Measurements from ENCODE around the gene CABLES1. TPM values are rescaled to one million over a fixed set of nuclear protein-coding genes. Genes with fewer than 3 reads are reported as not detected.
"Not testable (repeated sequence)": the region's sequence is repeated elsewhere in the genome, so short reads cannot be mapped to it uniquely, and the experiment has no call there.

CABLES1 gene
- total RNA-seq, 1 experiment from 2014 or later = 5.1 TPM

DNA sequence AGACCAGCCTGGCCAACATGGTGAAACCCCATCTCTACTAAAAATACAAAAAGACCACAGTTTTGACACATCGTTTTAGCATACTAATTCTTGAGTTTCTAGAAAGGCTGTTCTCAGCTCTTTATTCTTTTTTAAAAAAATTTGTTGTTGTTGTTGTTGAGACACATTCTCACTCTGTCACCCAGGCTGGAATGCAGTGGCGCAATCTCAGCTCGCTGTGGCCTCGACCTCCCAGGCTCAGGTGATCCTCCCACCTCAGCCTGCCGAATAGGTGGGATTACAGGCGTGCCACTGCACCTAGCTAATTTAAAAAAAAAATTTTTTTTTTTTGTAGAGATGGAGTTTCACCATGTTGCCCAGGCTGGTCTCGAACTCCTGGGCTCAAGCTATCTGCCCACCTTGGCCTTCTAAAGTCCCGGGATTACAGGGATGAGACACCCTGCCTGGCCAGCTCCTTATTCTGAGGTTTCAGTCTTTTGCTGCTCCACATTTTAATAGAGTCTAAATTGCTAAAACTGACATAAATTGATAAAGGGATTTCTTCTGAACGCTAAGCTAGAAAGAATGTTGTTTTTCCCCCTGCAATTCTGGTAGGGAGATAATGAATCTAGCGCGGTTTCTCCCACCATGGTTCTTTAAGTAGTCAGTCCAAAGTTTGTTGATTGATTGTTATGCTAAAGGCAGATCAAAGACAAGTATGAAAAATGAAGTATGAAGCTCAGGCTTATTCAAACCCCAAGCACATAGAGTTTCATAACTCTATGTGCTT is 32.6 kb upstream of the CABLES1 start:
- Histone ChIP-seq H3K4me3 (no peak overlapping the region), H3K27me3 (replicated peaks) (no peaks in the 10 kb centered on the region), H3K36me3 (no peaks in the 10 kb centered on the region), H3K4me1 (replicated peaks) (peaks cover 26% of the 10 kb centered on the region), H3K9me3 (replicated peaks) (no peaks in the 10 kb centered on the region), H3K27ac (no peak overlapping the region)
- no peak for DNase-seq (ENCODE audit: low read depth in 1 of 2, low spot score in 2 of 2)

DNA sequence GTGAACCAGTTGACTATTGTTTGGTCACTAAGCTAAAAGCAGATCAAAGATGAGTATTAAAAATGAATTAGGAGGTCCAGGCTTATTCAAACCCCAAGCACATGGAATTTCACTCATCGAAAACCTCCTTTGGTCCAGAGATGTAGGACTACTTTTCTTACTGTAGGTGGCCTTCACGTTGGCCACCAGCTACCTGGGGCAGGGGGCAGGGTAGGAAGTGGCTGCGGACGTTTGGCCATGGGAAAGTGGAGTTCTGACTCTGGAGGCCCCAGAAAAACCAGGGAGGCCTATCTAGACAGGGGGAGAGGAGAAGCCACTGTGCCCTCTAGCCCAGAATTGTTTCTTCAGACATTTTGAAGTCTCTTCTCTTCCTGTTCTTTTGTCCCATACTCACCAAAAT is 31.8 kb upstream of the CABLES1 start:
- no peak for DNase-seq (ENCODE audit: low read depth in 1 of 2, low spot score in 2 of 2)
- Histone ChIP-seq H3K36me3 (no peaks in the 10 kb centered on the region), H3K4me1 (replicated peaks) (peaks cover 30% of the 10 kb centered on the region), H3K4me3 (no peak overlapping the region), H3K27ac (no peak overlapping the region), H3K27me3 (replicated peaks) (no peaks in the 10 kb centered on the region), H3K9me3 (replicated peaks) (no peaks in the 10 kb centered on the region)

DNA sequence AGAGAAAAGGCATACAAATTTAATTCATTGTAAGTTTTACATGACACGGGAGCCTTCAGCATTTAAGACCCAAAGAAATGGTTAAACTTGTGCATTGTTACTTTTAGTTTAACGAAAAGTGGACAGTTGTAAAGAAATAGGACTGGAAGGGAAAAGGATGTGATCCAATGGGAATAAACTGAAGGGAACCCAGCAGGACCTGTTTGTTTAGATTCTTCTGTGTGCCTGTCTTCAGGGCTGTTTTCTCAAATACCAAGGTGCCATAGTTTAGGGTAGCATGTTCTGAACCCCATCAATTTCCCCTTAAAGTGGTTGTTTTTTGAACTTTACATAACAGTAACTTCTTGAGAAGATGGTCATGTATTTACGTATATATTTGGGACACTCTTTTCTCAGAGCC is 30.3 kb upstream of the CABLES1 start:
- H3K4me3 ChIP-seq = no peak overlapping the region
- no peaks in the 10 kb centered on the region for H3K27me3 ChIP-seq (replicated peaks)
- no peak for DNase-seq (ENCODE audit: low read depth in 1 of 2, low spot score in 2 of 2)
- no peaks in the 10 kb centered on the region for H3K9me3 ChIP-seq (replicated peaks)
- H3K4me1 ChIP-seq (replicated peaks) = peaks cover 35% of the 10 kb centered on the region
- H3K27ac ChIP-seq = no peak overlapping the region
- H3K36me3 ChIP-seq = no peaks in the 10 kb centered on the region

DNA sequence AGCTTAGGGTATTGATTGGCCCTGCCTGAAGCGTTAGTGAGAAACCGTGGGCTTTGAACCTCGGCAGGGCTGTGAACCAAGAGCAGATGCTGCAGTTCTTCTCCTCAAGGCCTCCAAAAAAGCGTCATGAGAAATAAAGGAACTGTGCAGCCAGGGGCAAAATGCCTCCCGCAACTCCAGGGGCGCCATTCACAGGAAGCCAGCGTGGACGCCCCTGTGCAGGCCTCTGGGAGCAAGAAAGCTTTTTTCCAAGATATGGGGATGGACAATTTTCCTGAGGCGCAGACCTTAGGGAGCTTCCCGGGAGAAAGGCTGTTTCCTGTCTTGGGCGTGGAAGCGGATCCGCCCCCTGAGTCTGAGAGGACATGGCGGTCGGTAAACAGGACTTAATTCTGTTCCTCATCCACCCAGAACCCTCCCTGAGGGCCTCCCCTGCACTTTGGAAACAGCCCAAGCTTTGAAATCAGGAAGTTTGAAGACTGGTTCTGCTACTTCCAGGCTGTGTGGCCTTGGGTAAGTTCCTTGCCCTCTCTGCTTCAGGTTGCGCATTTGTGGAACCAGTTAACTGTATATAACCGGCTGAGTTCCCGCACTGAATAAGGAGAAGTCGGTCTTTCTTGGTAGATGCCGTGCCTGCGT is 29.6 kb upstream of the CABLES1 start:
- no peak for DNase-seq (ENCODE audit: low read depth in 1 of 2, low spot score in 2 of 2)
- Histone ChIP-seq H3K27ac (peak overlapping the region; percentile 99), H3K4me3 (no peak overlapping the region), H3K9me3 (replicated peaks) (no peaks in the 10 kb centered on the region), H3K36me3 (no peaks in the 10 kb centered on the region), H3K27me3 (replicated peaks) (no peaks in the 10 kb centered on the region), H3K4me1 (replicated peaks) (peaks cover 35% of the 10 kb centered on the region)

DNA sequence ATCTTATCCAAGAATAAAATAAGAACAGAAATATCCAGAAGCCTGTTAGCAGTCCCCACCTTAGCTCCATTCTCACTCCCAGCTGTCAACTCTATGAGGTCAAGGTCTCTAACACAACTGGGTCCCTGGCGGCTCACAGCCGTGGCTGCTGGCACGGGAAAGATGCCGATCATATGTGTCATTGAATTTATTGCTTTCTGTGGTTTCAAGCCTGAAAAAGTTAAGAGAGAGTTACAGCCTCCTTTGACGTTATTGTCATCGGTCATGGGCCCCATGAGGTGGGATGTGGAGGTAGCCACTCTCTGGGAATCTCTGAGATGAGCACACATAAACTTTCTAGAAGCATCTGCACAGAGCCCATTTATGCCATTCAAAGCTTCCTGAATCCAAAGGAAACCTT is 28.7 kb upstream of the CABLES1 start:
- no peak overlapping the region for H3K4me3 ChIP-seq
- no peaks in the 10 kb centered on the region for H3K9me3 ChIP-seq (replicated peaks)
- peaks cover 35% of the 10 kb centered on the region for H3K4me1 ChIP-seq (replicated peaks)
- peak overlapping the region; percentile 99 for H3K27ac ChIP-seq
- no peaks in the 10 kb centered on the region for H3K36me3 ChIP-seq
- DNase-seq (ENCODE audit: low read depth in 1 of 2, low spot score in 2 of 2) = peak; percentile 90 to 98
- no peaks in the 10 kb centered on the region for H3K27me3 ChIP-seq (replicated peaks)

DNA sequence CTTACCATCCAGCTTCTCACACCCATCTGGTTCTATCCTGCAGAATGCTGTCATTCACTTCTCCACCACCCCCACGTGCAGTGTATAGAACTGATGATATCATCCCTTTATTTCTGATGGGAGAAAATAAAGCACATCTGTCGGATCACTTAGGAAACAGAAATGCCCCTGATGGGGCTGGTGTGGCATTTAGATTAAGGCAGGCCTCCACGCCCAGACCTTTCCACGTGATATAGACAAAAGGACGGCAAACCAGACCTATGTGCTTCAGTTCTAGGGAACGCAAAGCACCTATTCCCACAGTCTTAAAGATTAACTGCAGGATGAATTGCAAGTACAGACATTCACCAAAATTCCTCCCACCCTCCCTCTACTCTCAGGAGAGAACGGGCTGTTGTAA is 27.6 kb upstream of the CABLES1 start:
- no peaks in the 10 kb centered on the region for H3K36me3 ChIP-seq
- H3K27ac ChIP-seq = peak overlapping the region; percentile 99
- H3K4me1 ChIP-seq (replicated peaks) = peaks cover 31% of the 10 kb centered on the region
- no peak overlapping the region for H3K4me3 ChIP-seq
- H3K27me3 ChIP-seq (replicated peaks) = no peaks in the 10 kb centered on the region
- H3K9me3 ChIP-seq (replicated peaks) = no peaks in the 10 kb centered on the region
- DNase-seq (ENCODE audit: low read depth in 1 of 2, low spot score in 2 of 2) = no peak

DNA sequence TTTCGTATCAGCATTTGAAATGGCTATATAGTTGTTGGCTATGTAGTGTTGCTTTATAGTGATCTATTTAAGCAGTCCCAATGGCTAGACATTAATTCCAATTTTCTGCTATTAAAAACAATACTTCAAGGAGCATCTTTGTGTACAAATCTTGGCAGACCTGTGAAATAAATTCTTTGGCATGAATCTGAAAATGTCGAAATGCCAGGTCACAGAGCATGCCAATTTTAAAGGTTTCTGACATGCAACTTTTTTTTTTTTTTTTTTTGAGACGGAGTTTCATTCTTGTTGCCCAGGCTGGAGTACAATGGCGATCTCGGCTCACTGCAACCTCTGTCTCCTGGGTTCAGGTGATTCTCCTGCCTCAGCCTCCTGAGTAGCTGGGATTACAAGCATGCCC is 26.8 kb upstream of the CABLES1 start:
- H3K27me3 ChIP-seq (replicated peaks) = no peaks in the 10 kb centered on the region
- H3K4me3 ChIP-seq = no peak overlapping the region
- peak overlapping the region; percentile 99; the same call in 1 of the 2 replicates for H3K27ac ChIP-seq
- no peak for DNase-seq (ENCODE audit: low read depth in 1 of 2, low spot score in 2 of 2)
- H3K9me3 ChIP-seq (replicated peaks) = no peaks in the 10 kb centered on the region
- no peaks in the 10 kb centered on the region for H3K36me3 ChIP-seq
- H3K4me1 ChIP-seq (replicated peaks) = peaks cover 32% of the 10 kb centered on the region

DNA sequence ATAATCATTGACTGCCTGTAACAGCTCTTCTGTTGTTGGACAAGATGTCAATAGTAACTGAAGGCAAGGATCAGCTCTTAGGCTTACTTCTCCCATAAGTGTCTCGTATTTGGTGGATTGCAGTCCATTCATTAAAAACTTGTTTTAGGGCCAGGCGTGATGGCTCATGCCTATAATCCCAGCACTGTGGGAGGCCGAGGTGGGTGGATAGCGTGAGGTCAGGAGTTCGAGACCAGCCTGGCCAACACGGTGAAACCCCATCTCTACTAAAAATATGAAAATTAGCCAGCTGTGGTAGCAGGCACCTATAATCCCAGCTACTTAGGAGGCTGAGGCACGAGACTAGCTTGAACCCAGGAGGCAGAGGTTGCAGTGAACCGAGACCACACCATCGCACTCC is 26.1 kb upstream of the CABLES1 start:
- H3K27ac ChIP-seq; DNase-seq (ENCODE audit: low read depth in 1 of 2, low spot score in 2 of 2): not testable (repeated sequence)

DNA sequence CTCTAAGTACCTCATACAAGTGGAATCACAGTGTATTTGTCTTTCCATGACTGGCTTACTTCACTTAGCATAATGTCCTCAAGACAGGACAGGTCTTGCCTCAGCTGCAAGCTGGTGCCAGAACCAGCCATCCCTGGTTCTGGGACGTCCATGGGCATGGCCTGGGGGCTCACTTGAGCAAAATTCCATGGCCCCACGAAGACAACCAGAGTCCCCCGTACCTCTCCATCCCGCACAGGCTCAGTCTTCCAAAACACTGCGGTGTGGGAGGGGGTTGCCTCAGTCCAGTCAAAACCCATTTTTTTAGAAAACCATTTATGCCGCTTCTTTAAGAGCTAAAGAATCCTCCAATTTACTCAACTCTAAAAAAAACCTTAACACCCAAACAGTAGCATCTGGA is 21.7 kb upstream of the CABLES1 start:
- H3K4me1 ChIP-seq (replicated peaks) = peaks cover 34% of the 10 kb centered on the region
- no peaks in the 10 kb centered on the region for H3K27me3 ChIP-seq (replicated peaks)
- H3K27ac ChIP-seq = peak overlapping the region; percentile 78; the same call in 1 of the 2 replicates
- DNase-seq (ENCODE audit: low read depth in 1 of 2, low spot score in 2 of 2) = no peak
- no peaks in the 10 kb centered on the region for H3K9me3 ChIP-seq (replicated peaks)
- H3K4me3 ChIP-seq = no peak overlapping the region
- H3K36me3 ChIP-seq = no peaks in the 10 kb centered on the region

More for the DNA sequence above, 26.1 kb upstream of the CABLES1 start:
- H3K4me1 ChIP-seq (replicated peaks) = peaks cover 39% of the 10 kb centered on the region
- H3K4me3 ChIP-seq; H3K9me3 ChIP-seq (replicated peaks); H3K36me3 ChIP-seq; H3K27me3 ChIP-seq (replicated peaks): not testable (repeated sequence)

DNA sequence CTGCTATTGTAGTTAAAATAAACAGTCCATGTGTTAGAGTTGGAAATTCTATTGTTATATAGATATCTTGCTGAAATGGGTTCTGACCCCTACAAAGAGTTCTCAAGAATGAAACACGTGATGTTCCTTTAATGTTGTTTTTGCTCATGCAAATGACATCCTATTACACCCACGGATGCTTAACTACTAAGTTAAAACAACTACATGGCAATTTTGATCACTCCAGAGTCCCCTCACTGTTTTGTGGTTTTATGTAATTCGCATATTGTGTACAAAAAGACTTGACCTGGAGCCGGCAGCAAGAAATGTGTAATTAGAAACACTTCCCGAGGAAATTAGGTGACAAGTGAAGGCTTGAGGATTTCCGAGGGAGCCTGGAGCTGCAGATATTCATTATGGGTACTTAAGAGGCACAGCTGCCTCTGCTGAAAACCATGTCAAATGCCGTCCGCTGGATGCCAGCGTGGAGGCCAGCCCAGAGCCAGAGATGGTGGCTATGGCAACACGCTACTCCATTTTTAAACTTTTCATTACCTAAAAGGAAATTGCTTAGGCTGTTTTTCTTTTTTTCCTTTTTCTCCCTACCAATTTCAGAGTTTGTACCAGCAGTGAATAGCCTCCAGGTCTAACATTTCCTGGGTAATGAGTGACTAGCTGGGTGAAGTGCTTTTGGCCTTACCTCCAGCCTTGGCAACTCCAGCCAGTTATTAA is 21.0 kb upstream of the CABLES1 start:
- H3K4me3 ChIP-seq = no peak overlapping the region
- H3K27me3 ChIP-seq (replicated peaks) = no peaks in the 10 kb centered on the region
- peaks cover 29% of the 10 kb centered on the region for H3K4me1 ChIP-seq (replicated peaks)
- H3K27ac ChIP-seq = peak overlapping the region; percentile 78
- no peaks in the 10 kb centered on the region for H3K36me3 ChIP-seq
- H3K9me3 ChIP-seq (replicated peaks) = no peaks in the 10 kb centered on the region
- no peak for DNase-seq (ENCODE audit: low read depth in 1 of 2, low spot score in 2 of 2)

DNA sequence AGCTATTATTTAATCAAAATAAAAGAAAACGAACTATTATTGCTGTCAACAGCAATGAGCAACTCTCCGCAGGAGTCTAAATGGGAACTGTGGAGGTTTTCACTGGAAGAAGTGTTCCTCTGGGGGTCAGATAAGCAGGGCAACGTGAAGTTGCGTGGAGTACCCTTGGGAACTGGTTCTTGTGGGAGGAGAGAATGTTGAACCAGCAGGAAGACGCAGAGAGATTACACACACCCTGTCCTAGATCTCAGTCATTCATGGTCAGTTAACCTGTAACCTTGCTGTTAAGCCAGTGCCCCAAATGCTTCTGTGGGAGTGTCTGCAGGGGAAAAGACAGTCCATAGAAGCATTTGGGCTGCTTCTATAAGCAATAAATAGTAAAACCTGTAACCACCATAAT is 20.4 kb upstream of the CABLES1 start:
- no peaks in the 10 kb centered on the region for H3K27me3 ChIP-seq (replicated peaks)
- no peaks in the 10 kb centered on the region for H3K36me3 ChIP-seq
- DNase-seq (ENCODE audit: low read depth in 1 of 2, low spot score in 2 of 2) = no peak
- peaks cover 29% of the 10 kb centered on the region for H3K4me1 ChIP-seq (replicated peaks)
- H3K9me3 ChIP-seq (replicated peaks) = no peaks in the 10 kb centered on the region
- H3K27ac ChIP-seq = peak overlapping the region; percentile 78
- no peak overlapping the region for H3K4me3 ChIP-seq

DNA sequence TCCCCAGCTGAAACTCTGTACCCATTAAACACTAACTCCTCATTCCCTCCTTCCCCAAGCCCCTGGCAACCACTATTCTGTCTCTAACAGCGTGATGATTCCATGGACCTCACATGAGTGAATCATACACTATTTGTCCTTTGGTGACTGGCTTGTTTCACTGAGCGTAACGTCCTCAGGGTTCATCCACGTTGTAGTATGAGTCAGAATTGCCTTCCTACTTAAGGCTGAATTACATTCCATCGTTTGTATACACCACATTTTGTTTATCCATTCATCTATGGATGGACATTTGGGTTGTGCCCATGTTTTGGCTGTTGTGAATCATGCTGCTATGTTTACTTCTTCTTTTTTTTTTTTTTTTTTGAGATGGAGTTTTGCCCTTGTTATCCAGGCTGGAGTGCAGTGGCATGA is 19.6 kb upstream of the CABLES1 start:
- peak; percentile 88 to 97 for DNase-seq (ENCODE audit: low read depth in 1 of 2, low spot score in 2 of 2)
- no peaks in the 10 kb centered on the region for H3K36me3 ChIP-seq
- H3K27ac ChIP-seq = peak overlapping the region; percentile 78
- no peaks in the 10 kb centered on the region for H3K9me3 ChIP-seq (replicated peaks)
- H3K27me3 ChIP-seq (replicated peaks) = no peaks in the 10 kb centered on the region
- H3K4me3 ChIP-seq = no peak overlapping the region
- peaks cover 29% of the 10 kb centered on the region for H3K4me1 ChIP-seq (replicated peaks)

DNA sequence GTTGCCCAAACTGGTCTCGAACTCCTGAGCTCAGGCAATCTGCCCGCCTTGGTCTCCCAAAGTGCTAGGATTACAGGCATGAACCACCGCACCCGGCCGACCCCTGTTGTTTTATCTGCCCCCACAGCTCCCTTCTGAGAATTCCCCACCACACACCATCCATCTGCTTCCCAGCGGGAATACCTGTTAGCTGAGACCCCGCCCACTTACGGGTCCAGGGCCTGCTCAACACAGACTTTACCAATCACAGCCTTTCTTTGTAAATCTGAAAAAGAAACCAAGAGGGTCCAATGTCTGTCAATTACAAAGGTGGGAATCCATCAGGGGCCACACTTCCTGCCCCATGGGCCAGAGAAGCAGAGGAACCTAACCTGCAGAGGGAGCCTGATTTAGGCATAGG is 14.2 kb upstream of the CABLES1 start:
- Histone ChIP-seq H3K27me3 (replicated peaks) (no peaks in the 10 kb centered on the region), H3K9me3 (replicated peaks) (no peaks in the 10 kb centered on the region), H3K36me3 (no peaks in the 10 kb centered on the region), H3K4me1 (replicated peaks) (peaks cover 5% of the 10 kb centered on the region), H3K27ac (no peak overlapping the region), H3K4me3 (no peak overlapping the region)
- DNase-seq (ENCODE audit: low read depth in 1 of 2, low spot score in 2 of 2) = no peak

All from SJSA1 (cell line).